ENCODE measurements around the gene RBM38.

Gene RBM38

GRCh38 chr20:57396984-57397692 is 5.9 kb downstream of the RBM38 start:
- H3K4me2 ChIP-seq (ENCODE audit: low read depth, low read length, poor library complexity, severe bottlenecking), result peak overlapping the region; percentile 69
- peak overlapping the region; percentile 52 for H3K9ac ChIP-seq (ENCODE audit: low read length)
- H2AFZ ChIP-seq (ENCODE audit: low read depth, low read length, severe bottlenecking), result no peak overlapping the region
- H3K36me3 ChIP-seq (ENCODE audit: low read length), result peaks cover 19% of the 10 kb centered on the region; the same call in 1 of the 2 replicates
- no peaks in the 10 kb centered on the region for H3K9me3 ChIP-seq (ENCODE audit: insufficient read depth, low read length)
- H3K27ac ChIP-seq (ENCODE audit: low read depth, low read length), result peak overlapping the region; percentile 97
- TF ChIP-seq CTCF (IDR thresholded peaks at IDR 0.05; ENCODE audit: insufficient read depth, low read length, poor library complexity, severe bottlenecking), result no peak
- TF ChIP-seq EZH2phosphoT487 (conservative IDR thresholded peaks at IDR 0.05; ENCODE audit: low read length), result no peak
- H3K27me3 ChIP-seq (ENCODE audit: low read length), result no peaks in the 10 kb centered on the region
- peaks cover 36% of the 10 kb centered on the region for H3F3A ChIP-seq (ENCODE audit: insufficient read depth)
- no peaks in the 10 kb centered on the region for H3K9me2 ChIP-seq (replicated peaks; ENCODE audit: insufficient read depth, low read length)
- peaks cover 87% of the 10 kb centered on the region for H3K79me2 ChIP-seq (ENCODE audit: insufficient read depth, low read length)
- peak overlapping the region; percentile 21 for H3K4me3 ChIP-seq (ENCODE audit: insufficient read depth, low read length, poor library complexity, severe bottlenecking)
- H4K20me1 ChIP-seq (ENCODE audit: low read depth, low read length), result peaks cover 7% of the 10 kb centered on the region; the same call in 1 of the 2 replicates

DNA sequence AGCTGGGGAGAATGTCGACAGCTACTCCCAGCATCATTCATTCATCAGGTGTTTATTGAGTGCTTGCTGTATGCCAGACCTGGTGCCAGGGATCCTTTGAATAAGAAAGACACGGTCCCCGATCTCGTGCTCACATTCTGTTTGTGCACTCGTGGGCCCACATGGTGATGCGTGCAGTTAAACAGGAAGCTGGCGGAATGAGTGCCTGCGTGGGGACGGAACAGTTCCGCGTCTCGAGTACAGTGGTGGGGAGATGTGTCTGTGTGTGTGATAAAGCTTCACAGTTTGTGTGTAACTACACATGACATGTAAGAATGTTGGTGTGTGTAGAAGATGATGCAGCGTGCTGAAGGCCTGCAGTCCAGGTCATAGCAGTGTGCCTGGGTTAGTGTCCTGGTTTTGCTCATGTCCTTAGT is 6.5 kb downstream of the RBM38 start:
- Histone ChIP-seq H3K36me3 (ENCODE audit: low read length) (peaks cover 19% of the 10 kb centered on the region; the same call in 1 of the 2 replicates), H3K4me3 (ENCODE audit: insufficient read depth, low read length, poor library complexity, severe bottlenecking) (peak overlapping the region; percentile 21), H3F3A (ENCODE audit: insufficient read depth) (peaks cover 31% of the 10 kb centered on the region), H3K9ac (ENCODE audit: low read length) (peak overlapping the region; percentile 52), H3K4me2 (ENCODE audit: low read depth, low read length, poor library complexity, severe bottlenecking) (peak overlapping the region; percentile 69), H3K79me2 (ENCODE audit: insufficient read depth, low read length) (peaks cover 85% of the 10 kb centered on the region), H3K27ac (ENCODE audit: low read depth, low read length) (peak overlapping the region; percentile 97), H4K20me1 (ENCODE audit: low read depth, low read length) (peaks cover 7% of the 10 kb centered on the region; the same call in 1 of the 2 replicates), H2AFZ (ENCODE audit: low read depth, low read length, severe bottlenecking) (no peak overlapping the region), H3K9me3 (ENCODE audit: insufficient read depth, low read length) (no peaks in the 10 kb centered on the region), H3K9me2 (replicated peaks; ENCODE audit: insufficient read depth, low read length) (no peaks in the 10 kb centered on the region), H3K27me3 (ENCODE audit: low read length) (no peaks in the 10 kb centered on the region)
- TF ChIP-seq CTCF (IDR thresholded peaks at IDR 0.05; ENCODE audit: insufficient read depth, low read length, poor library complexity, severe bottlenecking) (no peak), EZH2phosphoT487 (conservative IDR thresholded peaks at IDR 0.05; ENCODE audit: low read length) (no peak)

DNA sequence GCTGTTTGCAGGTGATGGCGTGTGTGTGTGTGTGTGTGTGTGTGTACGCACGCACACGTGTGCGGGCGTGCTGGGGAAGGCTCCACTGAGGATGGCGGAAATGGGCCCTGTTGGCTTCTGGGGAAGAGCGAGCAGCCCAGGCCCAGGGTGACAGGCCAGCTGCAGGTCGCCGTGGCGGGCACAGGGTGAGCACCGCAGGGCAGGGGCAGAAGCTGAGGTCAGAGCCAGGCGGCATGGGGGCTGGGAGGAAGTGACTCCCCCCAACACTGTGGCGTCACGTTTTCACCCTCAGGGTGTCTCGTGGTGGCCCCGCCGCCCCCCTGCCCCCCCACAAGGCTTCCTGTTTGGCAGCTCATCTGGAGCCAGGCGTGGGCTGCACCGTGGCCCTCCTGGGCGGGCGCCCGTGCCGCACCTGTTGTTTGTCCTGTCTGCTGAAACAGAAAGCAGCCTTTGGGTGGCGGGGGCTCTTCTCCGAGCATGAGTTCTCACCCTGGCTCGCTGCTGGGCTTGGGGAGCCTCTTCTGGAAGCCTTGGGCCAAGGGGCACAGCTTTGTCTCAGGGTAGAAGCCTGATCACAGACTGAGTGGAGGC is 7.1 kb downstream of the RBM38 start:
- H3K79me2 ChIP-seq (ENCODE audit: insufficient read depth, low read length), result peaks cover 80% of the 10 kb centered on the region
- H3K27ac ChIP-seq (ENCODE audit: low read depth, low read length), result peak overlapping the region; percentile 97
- TF ChIP-seq EZH2phosphoT487 (conservative IDR thresholded peaks at IDR 0.05; ENCODE audit: low read length) (no peak), CTCF (IDR thresholded peaks at IDR 0.05; ENCODE audit: insufficient read depth, low read length, poor library complexity, severe bottlenecking) (no peak)

More for the DNA sequence above, 7.1 kb downstream of the RBM38 start:
- peak overlapping the region; percentile 41 for H3K4me3 ChIP-seq (ENCODE audit: insufficient read depth, low read length, poor library complexity, severe bottlenecking)
- H3K9me3 ChIP-seq (ENCODE audit: insufficient read depth, low read length), result no peaks in the 10 kb centered on the region
- peaks cover 16% of the 10 kb centered on the region; the same call in 1 of the 2 replicates for H3K36me3 ChIP-seq (ENCODE audit: low read length)
- peaks cover 5% of the 10 kb centered on the region; the same call in 1 of the 2 replicates for H4K20me1 ChIP-seq (ENCODE audit: low read depth, low read length)
- no peaks in the 10 kb centered on the region for H3K27me3 ChIP-seq (ENCODE audit: low read length)
- H3F3A ChIP-seq (ENCODE audit: insufficient read depth), result peaks cover 24% of the 10 kb centered on the region
- H2AFZ ChIP-seq (ENCODE audit: low read depth, low read length, severe bottlenecking), result no peak overlapping the region
- peak overlapping the region; percentile 77 for H3K9ac ChIP-seq (ENCODE audit: low read length)
- no peaks in the 10 kb centered on the region for H3K9me2 ChIP-seq (replicated peaks; ENCODE audit: insufficient read depth, low read length)
- peak overlapping the region; percentile 86 for H3K4me2 ChIP-seq (ENCODE audit: low read depth, low read length, poor library complexity, severe bottlenecking)
